ENCODE results near the gene RAMACL. TPM values are rescaled to one million over a fixed set of nuclear protein-coding genes. Genes with fewer than 3 reads are reported as not detected.

RAMACL gene
- total RNA-seq, 1 experiment from 2014 or later = 0.13 TPM

GRCh38 chr6:166573511-166574216 is 12.8 kb downstream of the RAMACL start:
- BruUV-seq (replicated peaks) = no TSS peak
- ChIA-PET CTCF (interaction anchor here (0.6 kb wide), 1 partner anchor 69 kb away, joined by 3 read pairs; no protein-coding TSS in a partner anchor), POLR2A (no interaction called here)
- Histone ChIP-seq H3K9me3 (ENCODE audit: control insufficient read depth, insufficient read depth, low read depth, low read length) (no peaks in the 10 kb centered on the region), H3K27me3 (ENCODE audit: control insufficient read depth, insufficient read depth, low read length) (no peaks in the 10 kb centered on the region), H3K4me1 (ENCODE audit: control insufficient read depth, insufficient read depth, low read length) (no peaks in the 10 kb centered on the region), H3K27ac (ENCODE audit: low read length) (no peak overlapping the region), H3K4me3 (ENCODE audit: low read depth in 2 of 2, low read length in 2 of 2) (no peak overlapping the region), H3K36me3 (ENCODE audit: control insufficient read depth, insufficient read depth, low read length) (no peaks in the 10 kb centered on the region)
- TF ChIP-seq TCF7L2 (IDR thresholded peaks at IDR 0.05; ENCODE audit: low read depth, low read length) = no peak
- TF ChIP-seq, protein P1, sequence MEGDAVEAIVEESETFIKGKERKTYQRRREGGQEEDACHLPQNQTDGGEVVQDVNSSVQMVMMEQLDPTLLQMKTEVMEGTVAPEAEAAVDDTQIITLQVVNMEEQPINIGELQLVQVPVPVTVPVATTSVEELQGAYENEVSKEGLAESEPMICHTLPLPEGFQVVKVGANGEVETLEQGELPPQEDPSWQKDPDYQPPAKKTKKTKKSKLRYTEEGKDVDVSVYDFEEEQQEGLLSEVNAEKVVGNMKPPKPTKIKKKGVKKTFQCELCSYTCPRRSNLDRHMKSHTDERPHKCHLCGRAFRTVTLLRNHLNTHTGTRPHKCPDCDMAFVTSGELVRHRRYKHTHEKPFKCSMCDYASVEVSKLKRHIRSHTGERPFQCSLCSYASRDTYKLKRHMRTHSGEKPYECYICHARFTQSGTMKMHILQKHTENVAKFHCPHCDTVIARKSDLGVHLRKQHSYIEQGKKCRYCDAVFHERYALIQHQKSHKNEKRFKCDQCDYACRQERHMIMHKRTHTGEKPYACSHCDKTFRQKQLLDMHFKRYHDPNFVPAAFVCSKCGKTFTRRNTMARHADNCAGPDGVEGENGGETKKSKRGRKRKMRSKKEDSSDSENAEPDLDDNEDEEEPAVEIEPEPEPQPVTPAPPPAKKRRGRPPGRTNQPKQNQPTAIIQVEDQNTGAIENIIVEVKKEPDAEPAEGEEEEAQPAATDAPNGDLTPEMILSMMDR (IDR thresholded peaks at IDR 0.05) = no peak
- TF ChIP-seq, protein P2, sequence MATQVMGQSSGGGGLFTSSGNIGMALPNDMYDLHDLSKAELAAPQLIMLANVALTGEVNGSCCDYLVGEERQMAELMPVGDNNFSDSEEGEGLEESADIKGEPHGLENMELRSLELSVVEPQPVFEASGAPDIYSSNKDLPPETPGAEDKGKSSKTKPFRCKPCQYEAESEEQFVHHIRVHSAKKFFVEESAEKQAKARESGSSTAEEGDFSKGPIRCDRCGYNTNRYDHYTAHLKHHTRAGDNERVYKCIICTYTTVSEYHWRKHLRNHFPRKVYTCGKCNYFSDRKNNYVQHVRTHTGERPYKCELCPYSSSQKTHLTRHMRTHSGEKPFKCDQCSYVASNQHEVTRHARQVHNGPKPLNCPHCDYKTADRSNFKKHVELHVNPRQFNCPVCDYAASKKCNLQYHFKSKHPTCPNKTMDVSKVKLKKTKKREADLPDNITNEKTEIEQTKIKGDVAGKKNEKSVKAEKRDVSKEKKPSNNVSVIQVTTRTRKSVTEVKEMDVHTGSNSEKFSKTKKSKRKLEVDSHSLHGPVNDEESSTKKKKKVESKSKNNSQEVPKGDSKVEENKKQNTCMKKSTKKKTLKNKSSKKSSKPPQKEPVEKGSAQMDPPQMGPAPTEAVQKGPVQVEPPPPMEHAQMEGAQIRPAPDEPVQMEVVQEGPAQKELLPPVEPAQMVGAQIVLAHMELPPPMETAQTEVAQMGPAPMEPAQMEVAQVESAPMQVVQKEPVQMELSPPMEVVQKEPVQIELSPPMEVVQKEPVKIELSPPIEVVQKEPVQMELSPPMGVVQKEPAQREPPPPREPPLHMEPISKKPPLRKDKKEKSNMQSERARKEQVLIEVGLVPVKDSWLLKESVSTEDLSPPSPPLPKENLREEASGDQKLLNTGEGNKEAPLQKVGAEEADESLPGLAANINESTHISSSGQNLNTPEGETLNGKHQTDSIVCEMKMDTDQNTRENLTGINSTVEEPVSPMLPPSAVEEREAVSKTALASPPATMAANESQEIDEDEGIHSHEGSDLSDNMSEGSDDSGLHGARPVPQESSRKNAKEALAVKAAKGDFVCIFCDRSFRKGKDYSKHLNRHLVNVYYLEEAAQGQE (IDR thresholded peaks at IDR 0.05; ENCODE audit: insufficient read depth in 1 of 2, low read depth in 2 of 2, low read length in 1 of 2) = no peak
- no peak for TF ChIP-seq SIN3A (IDR thresholded peaks at IDR 0.05; ENCODE audit: borderline replicate concordance, insufficient read depth, low read depth, low read length)
- peak; percentile 39; the same call in 1 of the 2 replicates for ATAC-seq
- in situ Hi-C loops (cut with HindIII; ENCODE audit: low pct_unique_long_range_greater_than_20kb, low sequenced_read_pairs) = no loop called here
- no peak for DNase-seq (ENCODE audit: low read depth, low spot score)
- intact Hi-C loops (cut with micrococcal nuclease; ENCODE audit: unreplicated experiment) = no loop called here

DNA sequence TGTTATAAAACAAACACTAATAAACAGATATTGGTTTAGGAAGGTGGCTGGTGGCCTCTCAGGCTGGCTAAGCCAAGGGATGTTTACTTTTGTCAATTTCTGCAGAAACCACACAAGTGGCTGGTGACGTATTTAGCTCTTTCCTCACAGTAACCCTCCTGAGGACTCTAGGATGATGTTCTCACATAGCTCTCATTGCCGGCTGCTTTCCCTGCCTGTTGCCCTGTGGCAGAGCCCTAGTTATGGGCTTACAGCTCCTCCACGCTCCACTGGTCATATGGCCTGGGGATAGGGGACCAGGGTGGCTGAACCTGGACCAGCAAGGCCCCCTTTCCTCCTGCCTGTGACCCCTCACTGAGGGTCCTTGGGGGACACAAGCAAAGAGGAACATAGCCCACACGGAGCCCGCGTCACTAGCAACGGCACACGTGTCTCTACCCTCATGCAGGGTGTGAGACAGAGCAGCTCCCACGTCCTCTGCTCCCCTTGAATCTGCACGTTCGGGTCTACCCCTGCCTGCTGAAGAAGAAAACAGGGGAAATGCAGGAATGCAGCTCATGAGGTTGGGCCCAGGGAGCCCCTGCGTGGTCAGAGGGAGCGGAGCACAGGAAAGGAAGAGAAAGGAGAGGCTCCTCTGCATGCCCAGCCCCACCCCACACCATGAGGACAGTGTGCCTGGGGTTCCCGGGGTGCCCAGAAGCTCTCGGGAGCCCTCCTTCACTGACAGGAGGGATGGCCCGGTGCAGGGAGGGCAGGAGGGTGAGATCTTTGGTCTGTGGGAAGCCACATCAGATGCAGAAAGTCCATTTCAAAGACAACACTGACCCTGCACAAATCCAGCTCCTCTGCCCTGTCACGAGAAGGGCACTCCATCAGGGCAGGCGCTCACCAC is 13.9 kb downstream of the RAMACL start:
- Histone ChIP-seq H3K36me3 (ENCODE audit: control insufficient read depth, insufficient read depth, low read length) (no peaks in the 10 kb centered on the region), H3K9me3 (ENCODE audit: control insufficient read depth, insufficient read depth, low read depth, low read length) (no peaks in the 10 kb centered on the region), H3K27ac (ENCODE audit: low read length) (no peak overlapping the region), H3K4me3 (ENCODE audit: low read depth in 2 of 2, low read length in 2 of 2) (no peak overlapping the region), H3K27me3 (ENCODE audit: control insufficient read depth, insufficient read depth, low read length) (no peaks in the 10 kb centered on the region), H3K4me1 (ENCODE audit: control insufficient read depth, insufficient read depth, low read length) (no peaks in the 10 kb centered on the region)
- DNase-seq (ENCODE audit: low read depth, low spot score) = no peak
- no peak for TF ChIP-seq TCF7L2 (IDR thresholded peaks at IDR 0.05; ENCODE audit: low read depth, low read length)
- TF ChIP-seq, protein P1 (IDR thresholded peaks at IDR 0.05) = no peak
- TF ChIP-seq POLR2AphosphoS5 (IDR thresholded peaks at IDR 0.05; ENCODE audit: low read depth, low read length) = no peak
- TF ChIP-seq SIN3A (IDR thresholded peaks at IDR 0.05; ENCODE audit: borderline replicate concordance, insufficient read depth, low read depth, low read length) = no peak
- TF ChIP-seq, protein P2 (IDR thresholded peaks at IDR 0.05; ENCODE audit: insufficient read depth in 1 of 2, low read depth in 2 of 2, low read length in 1 of 2) = no peak
- ChIA-PET CTCF (no interaction called here), POLR2A (no interaction called here)
- in situ Hi-C loops (cut with HindIII; ENCODE audit: low pct_unique_long_range_greater_than_20kb, low sequenced_read_pairs) (no loop called here), intact Hi-C loops (cut with micrococcal nuclease; ENCODE audit: unreplicated experiment) (no loop called here)
- no TSS peak for BruUV-seq (replicated peaks)
- peak; percentile 60 for ATAC-seq
